Measurements from ENCODE around the gene ZNF680. TPM values are rescaled to one million over a fixed set of nuclear protein-coding genes. Genes with fewer than 3 reads are reported as not detected.
"Not testable (repeated sequence)": the region's sequence is repeated elsewhere in the genome, so short reads cannot be mapped to it uniquely, and the experiment has no call there.

ZNF680 gene
- total and polyA plus RNA-seq, 12 donors: 9.5 to 51.5 (median 26.8) TPM

DNA sequence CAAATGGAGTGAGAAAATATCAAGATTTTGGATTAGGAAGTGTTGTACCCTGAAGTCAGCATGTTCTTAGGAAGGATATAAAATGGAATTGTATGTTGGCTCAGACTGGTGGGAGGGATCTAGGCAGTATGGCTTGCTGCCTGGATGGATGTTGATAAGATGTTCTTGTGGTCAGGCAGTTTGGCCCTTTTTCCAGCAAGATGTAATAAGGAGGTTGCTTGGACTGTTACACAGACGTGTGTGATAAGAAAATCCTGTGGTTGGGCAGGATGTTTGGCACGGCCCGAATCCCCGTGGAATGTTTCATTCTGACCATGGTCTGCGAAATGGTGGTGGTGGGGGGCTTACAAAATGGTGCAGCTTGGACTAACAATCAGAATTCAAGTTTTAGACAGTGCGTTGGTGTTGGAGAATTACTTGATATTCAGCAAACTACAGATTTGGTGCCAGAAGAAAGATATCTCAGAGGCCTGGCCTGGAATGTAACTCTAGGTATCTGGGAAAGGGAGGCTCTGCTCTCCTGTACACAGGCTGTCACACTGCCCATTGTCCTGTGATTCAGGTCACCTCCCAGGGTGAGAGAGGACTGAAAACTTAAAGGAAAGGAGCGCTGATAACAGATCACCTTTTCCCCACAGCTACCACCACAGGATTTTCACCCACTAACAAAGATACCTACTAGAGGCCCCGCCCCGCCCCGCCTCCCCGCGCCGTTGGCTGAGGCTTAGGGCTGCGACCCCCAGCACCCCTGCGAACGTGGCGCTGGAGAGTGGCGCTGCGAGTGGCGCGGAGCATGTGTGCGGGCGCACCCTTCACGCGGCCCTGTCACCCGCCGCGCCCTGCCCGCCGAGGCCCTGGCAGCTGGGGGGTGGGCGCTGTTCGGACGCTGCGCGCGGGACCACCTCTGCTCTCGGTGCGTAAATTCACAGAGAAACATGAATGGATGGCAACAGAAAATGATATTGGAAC is 19.3 kb upstream of the ZNF680 start:
- Histone ChIP-seq H3K27ac (no peak overlapping the region), H3K4me1 (replicated peaks in 1 of 2) (no peaks in the 10 kb centered on the region), H3K36me3 (replicated peaks in 1 of 2) (no peaks in the 10 kb centered on the region), H3K9me3 (replicated peaks in 1 of 3) (no peaks in the 10 kb centered on the region), H3K27me3 (no peaks in the 10 kb centered on the region), H3K4me3 (no peak overlapping the region)
- WGBS, 4 donors: 89 to 94% (median 93%) methylated on average over 34 to 38 of the region's 38 CpGs
- peak in 2 of 7 donors; percentile 23 to 48 for DNase-seq
- intact Hi-C loops (cut with DNase I): no loop called here
- TF ChIP-seq POLR2A (IDR thresholded peaks at IDR 0.05): no peak
- TF ChIP-seq, protein P1, sequence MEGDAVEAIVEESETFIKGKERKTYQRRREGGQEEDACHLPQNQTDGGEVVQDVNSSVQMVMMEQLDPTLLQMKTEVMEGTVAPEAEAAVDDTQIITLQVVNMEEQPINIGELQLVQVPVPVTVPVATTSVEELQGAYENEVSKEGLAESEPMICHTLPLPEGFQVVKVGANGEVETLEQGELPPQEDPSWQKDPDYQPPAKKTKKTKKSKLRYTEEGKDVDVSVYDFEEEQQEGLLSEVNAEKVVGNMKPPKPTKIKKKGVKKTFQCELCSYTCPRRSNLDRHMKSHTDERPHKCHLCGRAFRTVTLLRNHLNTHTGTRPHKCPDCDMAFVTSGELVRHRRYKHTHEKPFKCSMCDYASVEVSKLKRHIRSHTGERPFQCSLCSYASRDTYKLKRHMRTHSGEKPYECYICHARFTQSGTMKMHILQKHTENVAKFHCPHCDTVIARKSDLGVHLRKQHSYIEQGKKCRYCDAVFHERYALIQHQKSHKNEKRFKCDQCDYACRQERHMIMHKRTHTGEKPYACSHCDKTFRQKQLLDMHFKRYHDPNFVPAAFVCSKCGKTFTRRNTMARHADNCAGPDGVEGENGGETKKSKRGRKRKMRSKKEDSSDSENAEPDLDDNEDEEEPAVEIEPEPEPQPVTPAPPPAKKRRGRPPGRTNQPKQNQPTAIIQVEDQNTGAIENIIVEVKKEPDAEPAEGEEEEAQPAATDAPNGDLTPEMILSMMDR (IDR thresholded peaks at IDR 0.05): no peak

DNA sequence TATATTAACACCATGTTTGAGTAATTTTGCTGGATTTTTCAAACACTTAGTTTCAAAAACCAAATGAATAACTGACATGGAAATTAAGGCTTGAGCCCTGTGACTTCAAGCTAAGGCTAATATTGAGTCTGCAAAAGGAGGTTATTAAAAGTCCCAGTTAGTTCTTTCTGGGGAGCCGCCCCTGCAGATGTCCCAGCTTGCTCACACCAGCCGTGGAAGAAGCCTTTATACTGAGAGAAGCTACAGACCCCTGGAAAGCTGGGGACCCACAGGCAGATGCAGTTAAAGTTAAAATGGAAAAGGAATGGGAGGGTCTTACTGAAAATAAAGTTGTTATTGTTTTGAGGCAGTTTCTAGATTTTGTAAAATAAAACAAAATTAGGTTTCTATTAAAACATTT is 18.5 kb upstream of the ZNF680 start:
- Histone ChIP-seq H3K4me1 (replicated peaks in 1 of 2) (no peaks in the 10 kb centered on the region), H3K36me3 (replicated peaks in 1 of 2) (no peaks in the 10 kb centered on the region), H3K27me3 (no peaks in the 10 kb centered on the region), H3K27ac (no peak overlapping the region), H3K4me3 (no peak overlapping the region), H3K9me3 (replicated peaks in 1 of 3) (no peaks in the 10 kb centered on the region)
- no peak for DNase-seq
- intact Hi-C loops (cut with DNase I): no loop called here
- TF ChIP-seq, protein P1 (IDR thresholded peaks at IDR 0.05): no peak
- no peak for TF ChIP-seq POLR2A (IDR thresholded peaks at IDR 0.05)
- 88 to 93% (median 90%) methylated on average over 2 of the region's 2 CpGs for WGBS, 4 donors

- peaks cover 0 to 6% of the 10 kb centered on the region in 2 donors for H3K4me1 ChIP-seq (replicated peaks in 1 of 2)
- WGBS, 4 donors: 18 to 48% (median 20%) methylated on average over 12 to 20 of the region's 20 CpGs
- H3K27ac ChIP-seq: no peak overlapping the region
- H3K9me3 ChIP-seq (replicated peaks in 1 of 3): no peaks in the 10 kb centered on the region
- peak; percentile 46 to 87 (median 65) for DNase-seq
- H3K27me3 ChIP-seq: no peaks in the 10 kb centered on the region
- H3K4me3 ChIP-seq: peak overlapping the region in 2 of 4 donors; percentile 32 to 38
- intact Hi-C loops (cut with DNase I): no loop called here
- no peaks in the 10 kb centered on the region for H3K36me3 ChIP-seq (replicated peaks in 1 of 2)
- no peak for TF ChIP-seq POLR2A (IDR thresholded peaks at IDR 0.05)
- TF ChIP-seq, protein P1 (IDR thresholded peaks at IDR 0.05): no peak
Measured at GRCh38 chr7:64574540-64575099, 11.7 kb upstream of the ZNF680 start.

GRCh38 chr7:64570284-64570605 is 7.4 kb upstream of the ZNF680 start:
- WGBS, 4 donors: 6 to 12% (median 8%) methylated on average over 9 to 21 of the region's 30 CpGs
- intact Hi-C loops (cut with DNase I); H3K9me3 ChIP-seq (replicated peaks in 1 of 3); H3K36me3 ChIP-seq (replicated peaks in 1 of 2); H3K27me3 ChIP-seq; DNase-seq; H3K27ac ChIP-seq: not testable (repeated sequence)
- peak overlapping the region in 2 of 4 donors; percentile 32 to 61 for H3K4me3 ChIP-seq
- H3K4me1 ChIP-seq (replicated peaks in 1 of 2): peaks cover 0 to 10% of the 10 kb centered on the region in 2 donors

All from adrenal gland (tissue), 12 donors.